H1 (cell line): ENCODE measurements around the gene GPX8.

Experiments
- CTCF ChIP-seq, 3 experiments: IDR thresholded peaks; 1 replicate in 2 of 3; 2 replicates in 1 of 3; pipeline versions ENCODE4 v1.5.1 to v1.6.1; 2011; ENCODE audit warnings: low read length in 3 of 3, mild to moderate bottlenecking in 3 of 3, inconsistent platforms in 2 of 3, low read depth in 1 of 3, moderate library complexity in 1 of 3; ENCODE audit not compliant: insufficient read depth in 1 of 3; ENCODE audit errors: control extremely low read depth in 1 of 3
- EP300 ChIP-seq, 2 experiments: IDR thresholded peaks; 1 replicate in 1 of 2; 2 replicates in 1 of 2; pipeline ENCODE4 v1.6.1; 2011 to 2012; ENCODE audit warnings: low read depth in 2 of 2, low read length in 2 of 2, mild to moderate bottlenecking in 2 of 2, borderline replicate concordance in 1 of 2, inconsistent platforms in 1 of 2, moderate library complexity in 1 of 2
- EZH2 ChIP-seq: fragments of 200-600 bp; sonication (generic); IDR thresholded peaks from 2 replicates; pipeline ENCODE4 v1.7.1; 2012; ENCODE audit warnings: low read depth, mild to moderate bottlenecking, moderate library complexity, low read length, inconsistent platforms; ENCODE audit not compliant: severe bottlenecking
- HDAC6 ChIP-seq: IDR thresholded peaks from one replicate; pipeline ENCODE4 v1.7.1; 2012; ENCODE audit warnings: low read depth, mild to moderate bottlenecking, inconsistent platforms, low read length, moderate library complexity
- POLR2A ChIP-seq, 2 experiments: IDR thresholded peaks; 1 replicate in 1 of 2; 2 replicates in 1 of 2; pipeline ENCODE4 v1.6.1; 2011; ENCODE audit warnings: low read depth in 2 of 2, low read length in 2 of 2, mild to moderate bottlenecking in 2 of 2; ENCODE audit errors: control extremely low read depth in 1 of 2
- RAD21 ChIP-seq, 2 experiments: IDR thresholded peaks in 1 of 2; conservative IDR thresholded peaks in 1 of 2; 2 replicates each; pipeline ENCODE4 v1.6.1; 2011; ENCODE audit warnings: low read depth in 2 of 2, low read length in 2 of 2, improper control_type of control experiment in 1 of 2, inconsistent platforms in 1 of 2, mild to moderate bottlenecking in 1 of 2, moderate library complexity in 1 of 2
- RBBP5 ChIP-seq: IDR thresholded peaks from 2 replicates; pipeline ENCODE4 v1.7.1; 2012; ENCODE audit warnings: low read depth, mild to moderate bottlenecking, inconsistent platforms, low read length, moderate library complexity, borderline replicate concordance
- RFX5 ChIP-seq: IDR thresholded peaks from 2 replicates; pipeline ENCODE4 v1.6.1; 2011; ENCODE audit warnings: low read depth, low read length, improper control_type of control experiment, borderline replicate concordance
- SP1 ChIP-seq: IDR thresholded peaks from 2 replicates; pipeline ENCODE4 v1.6.1; 2011; ENCODE audit warnings: low read depth, low read length

- TF ChIP-seq RFX5 (no peak), POLR2A (IDR thresholded peaks at IDR 0.05; ENCODE audit: control extremely low read depth in 1 of 2, low read depth in 2 of 2, low read length in 2 of 2) (no peak), HDAC6 (no peak), EP300 (IDR thresholded peaks at IDR 0.05; ENCODE audit: borderline replicate concordance in 1 of 2, low read depth in 2 of 2, low read length in 2 of 2) (no peak), CTCF (IDR thresholded peaks at IDR 0.05; ENCODE audit: control extremely low read depth in 1 of 3, insufficient read depth in 1 of 3, low read depth in 1 of 3, low read length in 3 of 3) (no peak), RBBP5 (no peak), EZH2 (no peak), RAD21 (IDR thresholded peaks at IDR 0.05 in 1 of 2, conservative IDR thresholded peaks at IDR 0.05 in 1 of 2; ENCODE audit: low read depth in 2 of 2, low read length in 2 of 2) (no peak), SP1 (no peak)
Observed at GRCh38 chr5:55123365-55123764, 36.6 kb upstream of the GPX8 start.
